ENCODE data around the gene RANBP3L. TPM values are rescaled to one million over a fixed set of nuclear protein-coding genes. Genes with fewer than 3 reads are reported as not detected.

Gene RANBP3L
- total RNA-seq, 1 experiment from 2014 or later: not detected

DNA sequence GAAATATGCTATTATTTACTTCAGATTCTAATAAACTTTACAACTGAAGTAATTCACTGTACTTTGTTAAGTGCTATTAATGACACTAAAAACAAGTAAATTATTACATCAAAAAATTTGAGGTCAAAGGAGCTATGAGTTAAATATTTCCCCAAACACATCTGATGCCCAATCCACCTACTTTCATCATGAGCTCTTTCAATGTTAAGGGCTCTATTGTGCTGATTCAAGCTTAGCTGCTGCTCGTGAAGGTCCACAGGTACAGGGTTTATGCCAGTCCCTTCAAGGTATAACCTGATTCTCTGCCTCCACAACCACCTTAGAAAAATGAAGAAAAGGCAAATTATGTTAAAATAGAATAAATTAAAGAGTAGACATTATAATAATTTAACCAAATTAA is 84.1 kb downstream of the RANBP3L start:
- H3K27me3 ChIP-seq (ENCODE audit: insufficient read depth, low read length): no peaks in the 10 kb centered on the region
- no CpG with 5 or more reads among the region's 1 CpG for WGBS (ENCODE audit: extremely low coverage, insufficient read length, low lambda C conversion rate)
- no peak overlapping the region for H3K23ac ChIP-seq (ENCODE audit: insufficient read length, low read depth, low read length)
- no peaks in the 10 kb centered on the region for H3K4me1 ChIP-seq (ENCODE audit: insufficient read depth, low read length)
- Mint-ChIP-seq H3K4me1 (no peaks in the 10 kb centered on the region), H3K9me3 (no peaks in the 10 kb centered on the region), H3K36me3 (ENCODE audit: insufficient read depth in 1 of 3, low read depth in 3 of 3) (peaks cover 0 to 2% (median 0%) of the 10 kb centered on the region in 3 experiments; a peak in 1 of 7 replicates), H3K4me3 (no peak overlapping the region), H3K27ac (no peak overlapping the region), H3K27me3 (ENCODE audit: low read depth) (no peaks in the 10 kb centered on the region)
- H3K4ac ChIP-seq (ENCODE audit: low read depth, low read length): no peak overlapping the region
- no peaks in the 10 kb centered on the region for H3K79me1 ChIP-seq (ENCODE audit: insufficient read depth, low read depth, low read length, poor library complexity, severe bottlenecking)
- H3K23me2 ChIP-seq (ENCODE audit: insufficient read length, low read depth, low read length, poor library complexity, severe bottlenecking): no peaks in the 10 kb centered on the region
- DNase-seq: no peak
- no peak overlapping the region for H2BK15ac ChIP-seq (ENCODE audit: low read depth, low read length)
- no peak overlapping the region for H3K4me2 ChIP-seq (ENCODE audit: insufficient read depth, insufficient read length, low read length)
- no peak overlapping the region for H3K9ac ChIP-seq (ENCODE audit: extremely low read depth, insufficient read length, low read length)
- no peaks in the 10 kb centered on the region for H4K20me1 ChIP-seq (ENCODE audit: control insufficient read depth, insufficient read depth, insufficient read length)
- H3T11ph ChIP-seq (ENCODE audit: low read length): no peak overlapping the region
- H3K27ac ChIP-seq (ENCODE audit: insufficient read length, low read depth, low read length): no peak overlapping the region
- no peak overlapping the region for H3K56ac ChIP-seq (ENCODE audit: insufficient read length, low read depth, low read length)
- no peak overlapping the region for H4K5ac ChIP-seq (ENCODE audit: insufficient read length, low read depth, low read length)
- no peak overlapping the region for H2AK5ac ChIP-seq (ENCODE audit: insufficient read length, low read length)
- no peak overlapping the region for H2AFZ ChIP-seq (ENCODE audit: low read length)
- no peaks in the 10 kb centered on the region for H3K79me2 ChIP-seq (ENCODE audit: insufficient read depth, low read length)
- H2BK120ac ChIP-seq (ENCODE audit: low read depth, low read length, poor library complexity, severe bottlenecking): no peak overlapping the region
- H3K18ac ChIP-seq (ENCODE audit: insufficient read length, low read depth, low read length): no peak overlapping the region
- no peak overlapping the region for H3K14ac ChIP-seq (ENCODE audit: insufficient read depth, low read length)
- TF ChIP-seq, protein P1, sequence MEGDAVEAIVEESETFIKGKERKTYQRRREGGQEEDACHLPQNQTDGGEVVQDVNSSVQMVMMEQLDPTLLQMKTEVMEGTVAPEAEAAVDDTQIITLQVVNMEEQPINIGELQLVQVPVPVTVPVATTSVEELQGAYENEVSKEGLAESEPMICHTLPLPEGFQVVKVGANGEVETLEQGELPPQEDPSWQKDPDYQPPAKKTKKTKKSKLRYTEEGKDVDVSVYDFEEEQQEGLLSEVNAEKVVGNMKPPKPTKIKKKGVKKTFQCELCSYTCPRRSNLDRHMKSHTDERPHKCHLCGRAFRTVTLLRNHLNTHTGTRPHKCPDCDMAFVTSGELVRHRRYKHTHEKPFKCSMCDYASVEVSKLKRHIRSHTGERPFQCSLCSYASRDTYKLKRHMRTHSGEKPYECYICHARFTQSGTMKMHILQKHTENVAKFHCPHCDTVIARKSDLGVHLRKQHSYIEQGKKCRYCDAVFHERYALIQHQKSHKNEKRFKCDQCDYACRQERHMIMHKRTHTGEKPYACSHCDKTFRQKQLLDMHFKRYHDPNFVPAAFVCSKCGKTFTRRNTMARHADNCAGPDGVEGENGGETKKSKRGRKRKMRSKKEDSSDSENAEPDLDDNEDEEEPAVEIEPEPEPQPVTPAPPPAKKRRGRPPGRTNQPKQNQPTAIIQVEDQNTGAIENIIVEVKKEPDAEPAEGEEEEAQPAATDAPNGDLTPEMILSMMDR (conservative IDR thresholded peaks at IDR 0.05): no peak
- no peak overlapping the region for H2BK12ac ChIP-seq (ENCODE audit: insufficient read length, low read depth, low read length)
- no peaks in the 10 kb centered on the region for H3K9me3 ChIP-seq (ENCODE audit: control insufficient read depth, low read depth, low read length)
- H4K91ac ChIP-seq (ENCODE audit: insufficient read length, low read depth, low read length): no peak overlapping the region
- H2BK5ac ChIP-seq (ENCODE audit: insufficient read length, low read length): no peak overlapping the region
- H2BK20ac ChIP-seq (ENCODE audit: low read depth, low read length, poor library complexity, severe bottlenecking): no peak overlapping the region
- H4K8ac ChIP-seq (replicated peaks; ENCODE audit: insufficient read length, low read depth, low read length): no peak overlapping the region
